Measurements from ENCODE around the gene FANCM.
"Not testable (repeated sequence)": the region's sequence is repeated elsewhere in the genome, so short reads cannot be mapped to it uniquely, and the experiment has no call there.

FANCM gene

GRCh38 chr14:45135659-45136395 lies at the start of gene FANCM:
FANCM (plus strand) TSS chr14:45135930; CDS start chr14:45136032, 102 bp downstream.
- DNase-seq = peak; percentile 88

GRCh38 chr14:45089813-45090212 lies 45.9 kb upstream of the FANCM start:
- no peak for DNase-seq

GRCh38 chr14:45091710-45092109 lies 44.0 kb upstream of the FANCM start:
- DNase-seq = no peak

GRCh38 chr14:45094275-45094674 lies 41.5 kb upstream of the FANCM start:
- no peak for DNase-seq

- DNase-seq = no peak
Measured at GRCh38 chr14:45095143-45095542, 40.6 kb upstream of the FANCM start.

- no peak for DNase-seq
Measured at GRCh38 chr14:45096218-45096617, 39.5 kb upstream of the FANCM start.

- DNase-seq = no peak
Measured at GRCh38 chr14:45103806-45104205, 31.9 kb upstream of the FANCM start.

- no peak for DNase-seq
Measured at GRCh38 chr14:45104561-45104960, 31.2 kb upstream of the FANCM start.

- no peak for DNase-seq
Measured at GRCh38 chr14:45112896-45113781, 22.6 kb upstream of the FANCM start.

- no peak for DNase-seq
Measured at GRCh38 chr14:45114327-45114726, 21.4 kb upstream of the FANCM start.

GRCh38 chr14:45118594-45118993 lies 17.1 kb upstream of the FANCM start:
- DNase-seq = no peak

- DNase-seq = no peak
Measured at GRCh38 chr14:45120096-45120495, 15.6 kb upstream of the FANCM start.

GRCh38 chr14:45123271-45123670 lies 12.5 kb upstream of the FANCM start:
- DNase-seq = no peak

GRCh38 chr14:45125754-45126153 lies 10.0 kb upstream of the FANCM start:
- DNase-seq = no peak

GRCh38 chr14:45128963-45129629 lies 6.6 kb upstream of the FANCM start:
- no peak for DNase-seq

- DNase-seq = no peak
Measured at GRCh38 chr14:45133683-45134050, 2.1 kb upstream of the FANCM start.

GRCh38 chr14:45134051-45134958 lies 1.4 kb upstream of the FANCM start, which contains the start of gene FKBP3:
FKBP3 (minus strand) TSS chr14:45134481; CDS start chr14:45134456, 25 bp downstream.
- DNase-seq = peak; percentile 96

- DNase-seq = no peak
Measured at GRCh38 chr14:45135156-45135555, 574 bp upstream of the FANCM start.

- DNase-seq = no peak
Measured at GRCh38 chr14:45136399-45136798, 669 bp downstream of the FANCM start.

GRCh38 chr14:45140661-45141187 lies 5.0 kb downstream of the FANCM start:
- DNase-seq = no peak

GRCh38 chr14:45142083-45142482 lies 6.4 kb downstream of the FANCM start:
- DNase-seq = not testable (repeated sequence)

- DNase-seq = no peak
Measured at GRCh38 chr14:45144658-45145057, 8.9 kb downstream of the FANCM start.
